ENCODE data around the gene FUT2. TPM values are rescaled to one million over a fixed set of nuclear protein-coding genes. Genes with fewer than 3 reads are reported as not detected.

FUT2 gene
- total RNA-seq, 1 donor from 2014 or later = 1.2 TPM

DNA sequence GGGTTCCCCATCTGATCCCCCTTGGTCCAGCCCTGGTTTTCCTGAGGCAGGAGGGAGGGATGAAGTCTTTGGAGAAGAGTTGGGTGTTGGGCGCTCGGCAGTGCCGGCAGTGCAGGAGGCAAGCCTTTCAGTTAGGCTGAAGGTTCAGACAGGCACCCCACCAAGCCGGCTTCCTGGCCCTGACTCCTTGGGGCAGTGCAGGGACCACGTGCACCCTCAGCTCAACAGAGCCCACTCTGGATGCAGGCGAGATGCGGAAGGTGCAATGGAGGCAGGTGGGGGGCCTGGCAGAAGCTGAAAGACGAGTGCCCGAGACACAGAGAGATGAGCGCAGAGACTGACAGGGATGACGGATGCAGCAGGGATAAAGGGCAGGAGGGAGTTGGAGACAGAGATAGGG is 12.7 kb downstream of the FUT2 start:
- Histone ChIP-seq H3K4me1 (peaks cover 8% of the 10 kb centered on the region), H3K27ac (no peak overlapping the region), H3K36me3 (no peaks in the 10 kb centered on the region), H3K4me3 (no peak overlapping the region), H3K27me3 (ENCODE audit: low read depth) (no peaks in the 10 kb centered on the region), H3K9me3 (no peaks in the 10 kb centered on the region)
- ATAC-seq (no peak), DNase-seq (no peak)
- TF ChIP-seq, protein P1, sequence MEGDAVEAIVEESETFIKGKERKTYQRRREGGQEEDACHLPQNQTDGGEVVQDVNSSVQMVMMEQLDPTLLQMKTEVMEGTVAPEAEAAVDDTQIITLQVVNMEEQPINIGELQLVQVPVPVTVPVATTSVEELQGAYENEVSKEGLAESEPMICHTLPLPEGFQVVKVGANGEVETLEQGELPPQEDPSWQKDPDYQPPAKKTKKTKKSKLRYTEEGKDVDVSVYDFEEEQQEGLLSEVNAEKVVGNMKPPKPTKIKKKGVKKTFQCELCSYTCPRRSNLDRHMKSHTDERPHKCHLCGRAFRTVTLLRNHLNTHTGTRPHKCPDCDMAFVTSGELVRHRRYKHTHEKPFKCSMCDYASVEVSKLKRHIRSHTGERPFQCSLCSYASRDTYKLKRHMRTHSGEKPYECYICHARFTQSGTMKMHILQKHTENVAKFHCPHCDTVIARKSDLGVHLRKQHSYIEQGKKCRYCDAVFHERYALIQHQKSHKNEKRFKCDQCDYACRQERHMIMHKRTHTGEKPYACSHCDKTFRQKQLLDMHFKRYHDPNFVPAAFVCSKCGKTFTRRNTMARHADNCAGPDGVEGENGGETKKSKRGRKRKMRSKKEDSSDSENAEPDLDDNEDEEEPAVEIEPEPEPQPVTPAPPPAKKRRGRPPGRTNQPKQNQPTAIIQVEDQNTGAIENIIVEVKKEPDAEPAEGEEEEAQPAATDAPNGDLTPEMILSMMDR (IDR thresholded peaks at IDR 0.05) = no peak
- intact Hi-C loops (cut with DNase I) = no loop called here

DNA sequence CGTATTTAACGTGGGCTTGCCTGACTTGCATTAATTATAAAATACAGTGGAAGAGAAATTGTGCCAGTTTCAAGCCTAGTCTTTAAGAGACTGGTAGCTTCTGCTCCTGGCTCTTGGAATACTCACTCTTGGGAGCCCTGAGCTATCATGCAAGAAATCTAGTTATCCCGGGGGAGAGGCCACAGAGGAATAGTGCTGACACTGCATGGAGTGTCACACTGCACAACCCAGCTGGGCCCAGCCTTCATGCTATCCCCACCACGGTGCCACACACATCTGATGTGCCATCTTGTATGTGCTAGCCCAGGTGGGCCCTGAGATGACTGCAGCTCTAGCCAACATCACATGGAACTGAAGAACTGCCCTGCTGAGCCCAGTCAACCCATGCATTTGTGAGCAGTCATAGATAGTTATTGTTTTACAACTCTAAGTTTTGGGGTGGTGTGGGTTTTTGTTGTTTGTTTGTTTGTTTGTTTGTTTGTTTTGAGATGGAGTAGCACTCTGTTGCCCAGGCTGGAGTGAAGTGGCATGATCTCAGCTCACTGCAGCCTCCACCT is 15.4 kb downstream of the FUT2 start:
- no peak for ATAC-seq
- peaks cover 23% of the 10 kb centered on the region for H3K4me1 ChIP-seq
- no peak overlapping the region for H3K27ac ChIP-seq
- intact Hi-C loops (cut with DNase I) = no loop called here
- no peak overlapping the region for H3K4me3 ChIP-seq
- DNase-seq = no peak
- no peaks in the 10 kb centered on the region for H3K9me3 ChIP-seq
- TF ChIP-seq, protein P1 (IDR thresholded peaks at IDR 0.05) = no peak
- no peaks in the 10 kb centered on the region for H3K27me3 ChIP-seq (ENCODE audit: low read depth)
- H3K36me3 ChIP-seq = no peaks in the 10 kb centered on the region

DNA sequence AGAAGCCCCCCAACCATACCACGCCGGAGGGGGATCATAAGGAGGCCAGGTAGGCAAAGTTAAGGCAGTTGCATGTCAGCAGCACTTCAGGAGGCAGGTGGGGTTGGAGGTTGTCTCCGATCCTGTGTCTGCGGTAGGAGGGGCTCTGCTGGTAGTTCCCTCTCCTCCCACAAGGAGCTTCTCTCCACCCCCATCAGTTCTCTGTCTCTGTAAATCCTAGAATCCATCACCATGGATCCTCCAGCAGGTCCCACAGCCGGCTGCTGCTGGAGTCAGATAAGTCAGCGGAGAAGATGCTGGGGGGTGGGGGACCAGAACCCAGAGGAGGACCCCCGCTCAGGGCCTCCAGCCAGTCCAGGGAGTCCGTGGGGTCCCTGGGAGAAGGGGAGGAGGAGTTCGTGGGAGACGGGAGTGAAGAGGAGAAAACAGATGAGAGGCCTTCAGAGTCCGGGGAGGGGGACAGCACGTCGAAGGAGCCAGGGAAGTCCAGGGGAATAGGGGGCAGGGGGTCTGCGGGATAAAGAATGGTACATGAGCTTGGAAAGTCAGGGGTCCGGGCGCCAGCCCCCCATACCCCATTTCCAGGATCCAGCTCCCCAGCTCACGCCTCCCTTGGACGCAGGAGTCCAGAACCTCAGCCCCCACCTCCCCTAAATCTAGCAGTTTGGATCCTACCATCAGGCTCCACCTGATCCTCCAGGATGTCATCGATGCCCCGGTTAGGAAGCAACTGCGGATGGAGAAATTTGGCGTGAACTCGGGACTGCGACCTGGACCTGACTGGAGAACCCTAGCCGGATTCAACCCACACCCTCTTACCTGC is 17.5 kb downstream of the FUT2 start:
- Histone ChIP-seq H3K27ac (peak overlapping the region; percentile 60), H3K4me1 (peaks cover 34% of the 10 kb centered on the region), H3K36me3 (no peaks in the 10 kb centered on the region), H3K9me3 (no peaks in the 10 kb centered on the region), H3K4me3 (peak overlapping the region; percentile 81), H3K27me3 (ENCODE audit: low read depth) (no peaks in the 10 kb centered on the region)
- intact Hi-C loops (cut with DNase I) = no loop called here
- TF ChIP-seq, protein P1 (IDR thresholded peaks at IDR 0.05) = no peak
- DNase-seq (no peak), ATAC-seq (no peak)

- TF ChIP-seq, protein P1 (IDR thresholded peaks at IDR 0.05) = no peak
- Histone ChIP-seq H3K9me3 (no peaks in the 10 kb centered on the region), H3K4me3 (peak overlapping the region; percentile 81), H3K27ac (peak overlapping the region; percentile 82), H3K36me3 (no peaks in the 10 kb centered on the region), H3K27me3 (ENCODE audit: low read depth) (no peaks in the 10 kb centered on the region), H3K4me1 (peaks cover 36% of the 10 kb centered on the region)
- DNase-seq = peak; percentile 99
- peak; percentile 97 to 98 for ATAC-seq
- intact Hi-C loops (cut with DNase I) = no loop called here
Measured at GRCh38 chr19:48713864-48714755, 18.3 kb downstream of the FUT2 start.

All from lower lobe of right lung (tissue), 2 donors.